CD4-positive, alpha-beta T cell (primary cell): ENCODE data around the gene EMP1. TPM values are rescaled to one million over a fixed set of nuclear protein-coding genes. Genes with fewer than 3 reads are reported as not detected.

Experiments
- ATAC-seq: fragments of 200-7000 bp; cut with Tn5 transposase; one replicate; pipeline ENCODE4 v1.10.0; 2022; ENCODE audit warnings: mild to moderate bottlenecking; ENCODE audit not compliant: poor library complexity
- CTCF ChIA-PET: fragments of 350-600 bp; sonication (Branson Sonifier 250); formaldehyde crosslinking; loops from one replicate; lab custom pipeline; 2021; ENCODE audit warnings: antibody characterized with exemption, inconsistent platforms; lab: Charles Lee
- POLR2A ChIA-PET: fragments of 350-600 bp; sonication (Branson Sonifier 250); formaldehyde crosslinking; loops from one replicate; lab custom pipeline; 2021; ENCODE audit warnings: antibody characterized with exemption, inconsistent platforms; lab: Charles Lee
- DNase-seq, 14 experiments: peaks; one replicate each; pipeline ENCODE4 v3.0.0-alpha.2; 2013 to 2020; ENCODE audit warnings: mixed read lengths in 2 of 14
- H3K27ac ChIP-seq, 2 donors: one replicate each; pipeline versions ENCODE4 v1.5.1 to v1.7.0; 2013; ENCODE audit warnings: low read length in 2 of 2, low read depth in 1 of 2, mild to moderate bottlenecking in 1 of 2
- H3K27me3 ChIP-seq, 2 experiments: 1 replicate in 1 of 2; 2 replicates in 1 of 2; pipeline versions ENCODE4 v1.6.1 to v1.7.0; 2013; ENCODE audit warnings: low read length in 2 of 2, control low read depth in 1 of 2, mild to moderate bottlenecking in 1 of 2, moderate library complexity in 1 of 2; ENCODE audit not compliant: insufficient read depth in 2 of 2, control insufficient read depth in 1 of 2
- H3K36me3 ChIP-seq: one replicate; pipeline ENCODE4 v1.6.1; 2013; ENCODE audit warnings: low read length, control low read depth; ENCODE audit not compliant: insufficient read depth
- H3K4me1 ChIP-seq: one replicate; pipeline ENCODE4 v1.6.1; 2013; ENCODE audit warnings: low read length, control low read depth; ENCODE audit not compliant: insufficient read depth
- H3K4me3 ChIP-seq: one replicate; pipeline ENCODE4 v1.5.1; 2013; ENCODE audit warnings: mild to moderate bottlenecking, low read length, moderate library complexity
- H3K9me3 ChIP-seq, 2 experiments: 1 replicate in 1 of 2; 2 replicates in 1 of 2; pipeline versions ENCODE4 v1.6.1 to v1.7.0; 2013; ENCODE audit warnings: low read length in 2 of 2, mild to moderate bottlenecking in 2 of 2, control low read depth in 1 of 2, moderate library complexity in 1 of 2; ENCODE audit not compliant: control insufficient read depth in 1 of 2, insufficient read depth in 1 of 2
- H3K27ac Mint-ChIP-seq: one replicate; pipeline ENCODE4 v1.8.0; 2020; ENCODE audit warnings: mixed read lengths
- H3K27me3 Mint-ChIP-seq: one replicate; pipeline ENCODE4 v1.8.0; 2021; ENCODE audit warnings: mixed read lengths
- H3K36me3 Mint-ChIP-seq: one replicate; pipeline ENCODE4 v1.8.0; 2021; ENCODE audit warnings: low read depth, mixed read lengths
- H3K4me1 Mint-ChIP-seq: one replicate; pipeline ENCODE4 v1.8.0; 2021; ENCODE audit warnings: low read depth, mixed read lengths
- H3K4me3 Mint-ChIP-seq: one replicate; pipeline ENCODE4 v1.8.0; 2020; ENCODE audit warnings: mild to moderate bottlenecking, mixed read lengths
- H3K9me3 Mint-ChIP-seq: one replicate; pipeline ENCODE4 v1.8.0; 2020; ENCODE audit warnings: mixed read lengths
- CTCF ChIP-seq: fragments of 200-600 bp; IDR thresholded peaks from one replicate; pipeline ENCODE4 v1.8.0; 2022; ENCODE audit warnings: antibody characterized with exemption, mild to moderate bottlenecking
- intact Hi-C, 2 experiments: fragments of 100-400 bp; cut with DNase I in 1 of 2; cut with micrococcal nuclease in 1 of 2; formaldehyde crosslinking; loops; one replicate each; pipeline versions ENCODE4 v1.15.1 to v1.9.0; 2023 to 2025; cut with DNase I, micrococcal nuclease
- total RNA-seq, 174 experiments: library from RNA in 2 of 174; stranded (reverse) in 2 of 174; gene quantifications; one replicate each; pipeline ENCODE4 v1.2.3 and lab custom pipeline; 2021 to 2026

EMP1 gene
- total RNA-seq, 2 experiments from 2014 or later = 9.0 to 9.1 TPM

GRCh38 chr12:13211191-13211858 is 14.8 kb downstream of the EMP1 start:
- TF ChIP-seq CTCF = no peak
- Histone ChIP-seq H3K27ac (no peak overlapping the region), H3K9me3 (no peaks in the 10 kb centered on the region), H3K36me3 (no peaks in the 10 kb centered on the region), H3K4me1 (peaks cover 10% of the 10 kb centered on the region), H3K4me3 (no peak overlapping the region), H3K27me3 (no peaks in the 10 kb centered on the region)
- no peak for ATAC-seq
- no peak for DNase-seq
- POLR2A ChIA-PET = interaction anchor here (0.7 to 1.4 kb wide), 8 partner anchors 15 to 475 kb away, joined by 3 to 9 read pairs (median 3); partner anchors contain the start of gene EMP1
- H3K36me3 Mint-ChIP-seq = no peaks in the 10 kb centered on the region
- intact Hi-C loops = loop anchor here (5.0 kb wide), 5 partner anchors 209 to 834 kb away; partner anchors contain the start of gene HEBP1 (in 1 of the 2)
- CTCF ChIA-PET = interaction anchor here (1.0 to 3.5 kb wide), 21 partner anchors 10 to 422 kb away, joined by 3 to 50 read pairs (median 6); partner anchors contain the start of genes EMP1 and GSG1
- no peaks in the 10 kb centered on the region for H3K9me3 Mint-ChIP-seq
- H3K4me3 Mint-ChIP-seq = no peak overlapping the region
- H3K27me3 Mint-ChIP-seq = no peaks in the 10 kb centered on the region
- H3K27ac Mint-ChIP-seq = no peak overlapping the region
- peaks cover 11% of the 10 kb centered on the region for H3K4me1 Mint-ChIP-seq

GRCh38 chr12:13211859-13212664 is 15.5 kb downstream of the EMP1 start:
- ATAC-seq = peak; percentile 84
- no peak overlapping the region for H3K4me3 ChIP-seq
- ChIA-PET POLR2A (interaction anchor here (0.7 to 1.4 kb wide), 10 partner anchors 16 to 475 kb away, joined by 3 to 9 read pairs (median 3); partner anchors contain the start of gene EMP1), CTCF (interaction anchor here (0.6 to 3.5 kb wide), 26 partner anchors 9 to 423 kb away, joined by 3 to 50 read pairs (median 6); partner anchors contain the start of genes EMP1, FAM234B and GSG1)
- Mint-ChIP-seq H3K27me3 (no peaks in the 10 kb centered on the region), H3K36me3 (no peaks in the 10 kb centered on the region), H3K27ac (no peak overlapping the region), H3K4me3 (no peak overlapping the region), H3K4me1 (peaks cover 7% of the 10 kb centered on the region), H3K9me3 (no peaks in the 10 kb centered on the region)
- peaks cover 6% of the 10 kb centered on the region for H3K4me1 ChIP-seq
- intact Hi-C loops = loop anchor here (1.0 to 5.0 kb wide), 8 partner anchors 114 to 835 kb away; partner anchors contain the start of gene HEBP1 (in 1 of the 2)
- H3K27ac ChIP-seq = no peak overlapping the region
- H3K27me3 ChIP-seq = no peaks in the 10 kb centered on the region
- no peaks in the 10 kb centered on the region for H3K9me3 ChIP-seq
- no peaks in the 10 kb centered on the region for H3K36me3 ChIP-seq
- TF ChIP-seq CTCF = peak; percentile 89
- DNase-seq = peak; percentile 55 to 87 (median 66)

GRCh38 chr12:13215056-13215455 is 18.5 kb downstream of the EMP1 start:
- Histone ChIP-seq H3K36me3 (no peaks in the 10 kb centered on the region), H3K27me3 (no peaks in the 10 kb centered on the region), H3K4me1 (peaks cover 6% of the 10 kb centered on the region), H3K27ac (no peak overlapping the region), H3K4me3 (no peak overlapping the region), H3K9me3 (no peaks in the 10 kb centered on the region)
- ATAC-seq (no peak), DNase-seq (no peak)
- no peak for TF ChIP-seq CTCF
- Mint-ChIP-seq H3K36me3 (no peaks in the 10 kb centered on the region), H3K4me1 (peaks cover 7% of the 10 kb centered on the region), H3K27ac (no peak overlapping the region), H3K27me3 (no peaks in the 10 kb centered on the region), H3K4me3 (no peak overlapping the region), H3K9me3 (no peaks in the 10 kb centered on the region)
- intact Hi-C loops = no loop called here
- CTCF ChIA-PET = no interaction called here
- POLR2A ChIA-PET = no interaction called here
